ENCODE data around the gene AR. TPM values are rescaled to one million over a fixed set of nuclear protein-coding genes. Genes with fewer than 3 reads are reported as not detected.
"Not testable (repeated sequence)": the region's sequence is repeated elsewhere in the genome, so short reads cannot be mapped to it uniquely, and the experiment has no call there.

The AR gene
- total RNA-seq, 1 donor from 2014 or later = not detected

- TF ChIP-seq, protein P1, sequence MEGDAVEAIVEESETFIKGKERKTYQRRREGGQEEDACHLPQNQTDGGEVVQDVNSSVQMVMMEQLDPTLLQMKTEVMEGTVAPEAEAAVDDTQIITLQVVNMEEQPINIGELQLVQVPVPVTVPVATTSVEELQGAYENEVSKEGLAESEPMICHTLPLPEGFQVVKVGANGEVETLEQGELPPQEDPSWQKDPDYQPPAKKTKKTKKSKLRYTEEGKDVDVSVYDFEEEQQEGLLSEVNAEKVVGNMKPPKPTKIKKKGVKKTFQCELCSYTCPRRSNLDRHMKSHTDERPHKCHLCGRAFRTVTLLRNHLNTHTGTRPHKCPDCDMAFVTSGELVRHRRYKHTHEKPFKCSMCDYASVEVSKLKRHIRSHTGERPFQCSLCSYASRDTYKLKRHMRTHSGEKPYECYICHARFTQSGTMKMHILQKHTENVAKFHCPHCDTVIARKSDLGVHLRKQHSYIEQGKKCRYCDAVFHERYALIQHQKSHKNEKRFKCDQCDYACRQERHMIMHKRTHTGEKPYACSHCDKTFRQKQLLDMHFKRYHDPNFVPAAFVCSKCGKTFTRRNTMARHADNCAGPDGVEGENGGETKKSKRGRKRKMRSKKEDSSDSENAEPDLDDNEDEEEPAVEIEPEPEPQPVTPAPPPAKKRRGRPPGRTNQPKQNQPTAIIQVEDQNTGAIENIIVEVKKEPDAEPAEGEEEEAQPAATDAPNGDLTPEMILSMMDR (IDR thresholded peaks at IDR 0.05) = no peak
- Mint-ChIP-seq H3K27ac (no peak overlapping the region), H3K36me3 (ENCODE audit: low read depth) (no peaks in the 10 kb centered on the region), H3K27me3 (no peaks in the 10 kb centered on the region), H3K9me3 (no peaks in the 10 kb centered on the region), H3K4me3 (no peak overlapping the region), H3K4me1 (no peaks in the 10 kb centered on the region)
- intact Hi-C loops (cut with micrococcal nuclease) = no loop called here
- ChIA-PET CTCF (no interaction called here), POLR2A (no interaction called here)
- DNase-seq (no peak), ATAC-seq (ENCODE audit: low read depth) (no peak)
Measured at GRCh38 chrX:67652543-67652942, 108.7 kb downstream of the AR start.

GRCh38 chrX:67654301-67654700 is 110.5 kb downstream of the AR start:
- H3K4me1 Mint-ChIP-seq = no peaks in the 10 kb centered on the region
- CTCF ChIA-PET = no interaction called here
- TF ChIP-seq, protein P1 (IDR thresholded peaks at IDR 0.05) = no peak
- DNase-seq = no peak
- H3K4me3 Mint-ChIP-seq = no peak overlapping the region
- POLR2A ChIA-PET = no interaction called here
- no peaks in the 10 kb centered on the region for H3K9me3 Mint-ChIP-seq
- no peaks in the 10 kb centered on the region for H3K36me3 Mint-ChIP-seq (ENCODE audit: low read depth)
- H3K27ac Mint-ChIP-seq = no peak overlapping the region
- intact Hi-C loops (cut with micrococcal nuclease) = no loop called here
- no peak for ATAC-seq (ENCODE audit: low read depth)
- H3K27me3 Mint-ChIP-seq = no peaks in the 10 kb centered on the region

GRCh38 chrX:67665583-67665982 is 121.8 kb downstream of the AR start:
- Mint-ChIP-seq H3K27me3 (no peaks in the 10 kb centered on the region), H3K27ac (no peak overlapping the region), H3K4me1 (no peaks in the 10 kb centered on the region), H3K36me3 (ENCODE audit: low read depth) (no peaks in the 10 kb centered on the region), H3K4me3 (no peak overlapping the region), H3K9me3 (peaks cover 8% of the 10 kb centered on the region)
- intact Hi-C loops (cut with micrococcal nuclease) = no loop called here
- ChIA-PET CTCF (no interaction called here), POLR2A (no interaction called here)
- ATAC-seq (ENCODE audit: low read depth) (no peak), DNase-seq (no peak)
- TF ChIP-seq, protein P1 (IDR thresholded peaks at IDR 0.05) = no peak

GRCh38 chrX:67670717-67671116 is 126.9 kb downstream of the AR start:
- H3K27ac Mint-ChIP-seq; H3K36me3 Mint-ChIP-seq (ENCODE audit: low read depth); H3K4me3 Mint-ChIP-seq; POLR2A ChIA-PET; DNase-seq; H3K9me3 Mint-ChIP-seq; H3K27me3 Mint-ChIP-seq; ATAC-seq (ENCODE audit: low read depth); H3K4me1 Mint-ChIP-seq; intact Hi-C loops (cut with micrococcal nuclease); CTCF ChIA-PET: not testable (repeated sequence)

DNA sequence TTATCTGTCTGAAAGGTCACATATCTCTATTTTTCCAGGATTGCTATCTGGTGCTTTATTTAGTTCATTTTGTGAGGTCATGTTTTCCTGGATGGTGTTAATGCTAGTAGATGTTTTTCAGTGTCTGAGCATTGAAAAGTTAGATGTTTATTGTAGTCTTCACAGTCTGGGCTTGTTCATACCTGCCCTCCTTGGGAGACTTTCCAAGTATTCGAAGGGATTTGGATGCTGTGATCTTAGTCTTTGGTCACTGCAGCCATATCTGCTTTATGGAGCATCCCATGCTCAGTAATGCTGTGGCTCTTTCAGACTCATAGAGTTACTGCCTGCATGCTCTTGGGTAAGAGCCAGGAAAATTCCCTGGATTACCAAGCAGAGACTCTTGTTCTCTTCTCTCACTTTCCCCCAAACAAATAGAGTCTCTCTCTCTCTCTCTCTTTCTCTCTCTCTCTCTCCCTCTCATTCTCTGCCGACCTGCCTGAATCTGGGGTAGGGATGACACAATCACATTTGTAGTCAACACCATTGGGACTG is 130.0 kb downstream of the AR start:
- CTCF ChIA-PET = no interaction called here
- ATAC-seq (ENCODE audit: low read depth) (no peak), DNase-seq (no peak)
- intact Hi-C loops (cut with micrococcal nuclease) = no loop called here
- H3K4me3 Mint-ChIP-seq = no peak overlapping the region
- no peaks in the 10 kb centered on the region for H3K36me3 Mint-ChIP-seq (ENCODE audit: low read depth)
- no peaks in the 10 kb centered on the region for H3K9me3 Mint-ChIP-seq
- POLR2A ChIA-PET = no interaction called here
- H3K4me1 Mint-ChIP-seq = no peaks in the 10 kb centered on the region
- TF ChIP-seq, protein P1 (IDR thresholded peaks at IDR 0.05) = no peak
- no peaks in the 10 kb centered on the region for H3K27me3 Mint-ChIP-seq
- no peak overlapping the region for H3K27ac Mint-ChIP-seq

DNA sequence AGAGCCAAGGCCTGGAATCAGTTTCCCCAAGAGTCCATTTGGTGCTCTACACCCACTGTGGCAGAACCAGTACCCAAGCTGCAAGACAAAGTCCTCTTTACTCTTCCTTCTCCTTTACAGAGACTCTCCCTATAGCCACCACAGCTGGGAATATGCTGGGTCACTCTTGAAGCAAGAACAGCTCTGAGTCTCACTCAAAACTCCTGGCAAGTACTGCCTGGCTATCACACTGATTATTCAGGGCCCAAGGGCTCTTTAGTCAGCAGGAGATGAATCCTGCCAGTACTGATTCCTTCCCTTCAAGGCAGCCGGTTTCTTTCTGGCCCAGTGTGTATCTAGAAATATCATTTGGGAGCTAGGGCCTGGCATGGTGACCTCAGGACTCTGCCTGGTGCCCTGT is 130.9 kb downstream of the AR start:
- Mint-ChIP-seq H3K4me3 (no peak overlapping the region), H3K27me3 (no peaks in the 10 kb centered on the region), H3K4me1 (no peaks in the 10 kb centered on the region), H3K27ac (no peak overlapping the region), H3K36me3 (ENCODE audit: low read depth) (no peaks in the 10 kb centered on the region), H3K9me3 (no peaks in the 10 kb centered on the region)
- DNase-seq (no peak), ATAC-seq (ENCODE audit: low read depth) (no peak)
- TF ChIP-seq, protein P1 (IDR thresholded peaks at IDR 0.05) = no peak
- CTCF ChIA-PET = no interaction called here
- intact Hi-C loops (cut with micrococcal nuclease) = no loop called here
- POLR2A ChIA-PET = no interaction called here
